Measurements from ENCODE around the gene CPNE9.

The CPNE9 gene

GRCh38 chr3:9695746-9696145 lies 7.9 kb upstream of the CPNE9 start:
- FAIRE-seq, result no peak
- DNase-seq (ENCODE audit: insufficient read length, low spot score), result no peak
- TF ChIP-seq CTCF (IDR thresholded peaks at IDR 0.05; ENCODE audit: insufficient read depth, missing control alignments), result no peak

GRCh38 chr3:9696480-9697220 lies 7.0 kb upstream of the CPNE9 start:
- no peak for FAIRE-seq
- no peak for TF ChIP-seq CTCF (IDR thresholded peaks at IDR 0.05; ENCODE audit: insufficient read depth, missing control alignments)
- DNase-seq (ENCODE audit: insufficient read length, low spot score), result no peak

- DNase-seq (ENCODE audit: insufficient read length, low spot score) (no peak), FAIRE-seq (no peak)
- no peak for TF ChIP-seq CTCF (IDR thresholded peaks at IDR 0.05; ENCODE audit: insufficient read depth, missing control alignments)
These were observed 5.7 kb upstream of the CPNE9 start for GRCh38 chr3:9697892-9698291.

- DNase-seq (ENCODE audit: insufficient read length, low spot score), result no peak
- TF ChIP-seq CTCF (IDR thresholded peaks at IDR 0.05; ENCODE audit: insufficient read depth, missing control alignments), result no peak
- FAIRE-seq, result no peak
These were observed 5.3 kb upstream of the CPNE9 start for GRCh38 chr3:9698293-9698692.

- DNase-seq (ENCODE audit: insufficient read length, low spot score), result no peak
- FAIRE-seq, result no peak
- no peak for TF ChIP-seq CTCF (IDR thresholded peaks at IDR 0.05; ENCODE audit: insufficient read depth, missing control alignments)
These were observed 3.1 kb upstream of the CPNE9 start for GRCh38 chr3:9700536-9700935.

GRCh38 chr3:9701006-9701405 lies 2.6 kb upstream of the CPNE9 start:
- DNase-seq (ENCODE audit: insufficient read length, low spot score), result no peak
- no peak for FAIRE-seq
- no peak for TF ChIP-seq CTCF (IDR thresholded peaks at IDR 0.05; ENCODE audit: insufficient read depth, missing control alignments)

- DNase-seq (ENCODE audit: insufficient read length, low spot score), result no peak
These were observed 1.9 kb upstream of the CPNE9 start for GRCh38 chr3:9701711-9702110.

More at GRCh38 chr3:9701711-9702110, 1.9 kb upstream of the CPNE9 start:
- no peak for FAIRE-seq
- no peak for TF ChIP-seq CTCF (IDR thresholded peaks at IDR 0.05; ENCODE audit: insufficient read depth, missing control alignments)
